Spinal cord (tissue), 10 donors: ENCODE results near the gene MKI67. TPM values are rescaled to one million over a fixed set of nuclear protein-coding genes. Genes with fewer than 3 reads are reported as not detected.

Source experiments
- DNase-seq, 6 donors: peaks; one replicate each; pipeline versions ENCODE4 v3.0.0 to v3.0.0-alpha.2; 2013 to 2015; ENCODE audit warnings: low spot score in 6 of 6, low read depth in 4 of 6
- H3K27ac ChIP-seq: one replicate; pipeline ENCODE4 v1.5.1; 2013; ENCODE audit warnings: low read depth, low read length, control low read depth
- H3K27me3 ChIP-seq: one replicate; pipeline ENCODE4 v1.6.1; 2013; ENCODE audit warnings: low read length; ENCODE audit not compliant: control insufficient read depth, insufficient read depth
- H3K36me3 ChIP-seq: one replicate; pipeline ENCODE4 v1.6.1; 2013; ENCODE audit warnings: low read length; ENCODE audit not compliant: control insufficient read depth, insufficient read depth
- H3K4me1 ChIP-seq: one replicate; pipeline ENCODE4 v1.6.1; 2013; ENCODE audit warnings: low read length; ENCODE audit not compliant: control insufficient read depth, insufficient read depth
- H3K4me3 ChIP-seq: one replicate; pipeline ENCODE4 v1.5.1; 2013; ENCODE audit warnings: low read depth, low read length, control low read depth
- H3K9me3 ChIP-seq: one replicate; pipeline ENCODE4 v1.6.1; 2013; ENCODE audit warnings: low read length; ENCODE audit not compliant: control insufficient read depth, insufficient read depth
- WGBS: methylation state at CpG from one replicate; pipeline ENCODE4 v1.1.5; 2013; ENCODE audit warnings: missing lambda C conversion rate; ENCODE audit not compliant: insufficient coverage; 5-methylcytosine and 5-hydroxymethylcytosine counted together
- polyA plus RNA-seq, 2 donors: library from polyadenylated mRNA; unstranded; fragments of 120-200 nt; gene quantifications; one replicate each; pipeline ENCODE4 v1.2.1, GENCODE V29; 2013; ENCODE audit not compliant: insufficient read length in 2 of 2
- total RNA-seq, 2 donors: library from RNA; depleted of rRNA in 1 of 2; stranded (reverse); fragments of 120-200 nt in 1 of 2; fragments of >200 nt in 1 of 2; gene quantifications; one replicate each; pipeline versions ENCODE4 v1.2.3 to v1.2.4, GENCODE V29; 2013 to 2014
- donor health status: healthy.

MKI67 gene
- total and polyA plus RNA-seq, 4 donors, result 9.3 to 37.4 (median 22.9) TPM

- peaks cover 66% of the 10 kb centered on the region for H3K36me3 ChIP-seq
- no peak overlapping the region for H3K4me3 ChIP-seq
- DNase-seq, result no peak
- H3K4me1 ChIP-seq, result peaks cover 9% of the 10 kb centered on the region
- WGBS, result 91% methylated on average over 10 of the region's 10 CpGs
- no peaks in the 10 kb centered on the region for H3K9me3 ChIP-seq
- H3K27ac ChIP-seq, result no peak overlapping the region
- H3K27me3 ChIP-seq, result no peaks in the 10 kb centered on the region
Observed at GRCh38 chr10:128070161-128070560, 56.1 kb downstream of the MKI67 start.

GRCh38 chr10:128069351-128070051 lies 56.7 kb downstream of the MKI67 start:
- peak in 5 of 6 donors; percentile 61 to 95 (median 75) for DNase-seq
- peaks cover 73% of the 10 kb centered on the region for H3K36me3 ChIP-seq
- H3K9me3 ChIP-seq, result no peaks in the 10 kb centered on the region
- H3K27ac ChIP-seq, result no peak overlapping the region
- H3K4me1 ChIP-seq, result peaks cover 10% of the 10 kb centered on the region
- 45% methylated on average over 25 of the region's 28 CpGs for WGBS
- no peaks in the 10 kb centered on the region for H3K27me3 ChIP-seq
- H3K4me3 ChIP-seq, result no peak overlapping the region

GRCh38 chr10:128068398-128069285 lies 57.6 kb downstream of the MKI67 start:
- WGBS, result 87% methylated on average over 8 of the region's 19 CpGs
- H3K4me3 ChIP-seq, result no peak overlapping the region
- no peaks in the 10 kb centered on the region for H3K27me3 ChIP-seq
- no peak overlapping the region for H3K27ac ChIP-seq
- H3K36me3 ChIP-seq, result peaks cover 77% of the 10 kb centered on the region
- no peaks in the 10 kb centered on the region for H3K9me3 ChIP-seq
- DNase-seq, result no peak
- peaks cover 18% of the 10 kb centered on the region for H3K4me1 ChIP-seq

- DNase-seq, result no peak
- no peaks in the 10 kb centered on the region for H3K9me3 ChIP-seq
- H3K27me3 ChIP-seq, result no peaks in the 10 kb centered on the region
- H3K4me1 ChIP-seq, result peaks cover 22% of the 10 kb centered on the region
- H3K27ac ChIP-seq, result no peak overlapping the region
- WGBS, result 89% methylated on average over 21 of the region's 25 CpGs
- peaks cover 76% of the 10 kb centered on the region for H3K36me3 ChIP-seq
- H3K4me3 ChIP-seq, result no peak overlapping the region
Observed at GRCh38 chr10:128067691-128068397, 58.4 kb downstream of the MKI67 start.

GRCh38 chr10:128066870-128067382 lies 59.3 kb downstream of the MKI67 start:
- Histone ChIP-seq H3K4me3 (no peak overlapping the region), H3K36me3 (peaks cover 78% of the 10 kb centered on the region), H3K9me3 (no peaks in the 10 kb centered on the region), H3K27ac (no peak overlapping the region), H3K4me1 (peaks cover 30% of the 10 kb centered on the region), H3K27me3 (no peaks in the 10 kb centered on the region)
- DNase-seq, result no peak
- 89% methylated on average over 13 of the region's 13 CpGs for WGBS

- peaks cover 24% of the 10 kb centered on the region for H3K4me1 ChIP-seq
- no peak overlapping the region for H3K27ac ChIP-seq
- no peak for DNase-seq
- H3K9me3 ChIP-seq, result no peaks in the 10 kb centered on the region
- H3K4me3 ChIP-seq, result no peak overlapping the region
- H3K27me3 ChIP-seq, result no peaks in the 10 kb centered on the region
- H3K36me3 ChIP-seq, result peaks cover 71% of the 10 kb centered on the region
- 97% methylated on average over 11 of the region's 13 CpGs for WGBS
Observed at GRCh38 chr10:128065881-128066534, 60.2 kb downstream of the MKI67 start.

- Histone ChIP-seq H3K4me1 (peaks cover 31% of the 10 kb centered on the region), H3K27me3 (no peaks in the 10 kb centered on the region), H3K4me3 (no peak overlapping the region), H3K27ac (no peak overlapping the region), H3K9me3 (no peaks in the 10 kb centered on the region), H3K36me3 (peaks cover 69% of the 10 kb centered on the region)
- DNase-seq, result no peak
- 86% methylated on average over 13 of the region's 17 CpGs for WGBS
Observed at GRCh38 chr10:128064970-128065580, 61.1 kb downstream of the MKI67 start.

GRCh38 chr10:128064108-128064969 lies 61.9 kb downstream of the MKI67 start:
- Histone ChIP-seq H3K36me3 (peaks cover 70% of the 10 kb centered on the region), H3K9me3 (no peaks in the 10 kb centered on the region), H3K4me3 (no peak overlapping the region), H3K27me3 (no peaks in the 10 kb centered on the region), H3K27ac (no peak overlapping the region), H3K4me1 (peaks cover 32% of the 10 kb centered on the region)
- 72% methylated on average over 8 of the region's 11 CpGs for WGBS
- DNase-seq, result peak in 1 of 6 donors; percentile 41
